GM12878 (cell line): ENCODE measurements around the gene USP17L18. TPM values are rescaled to one million over a fixed set of nuclear protein-coding genes. Genes with fewer than 3 reads are reported as not detected.
"Not testable (repeated sequence)": the region's sequence is repeated elsewhere in the genome, so short reads cannot be mapped to it uniquely, and the experiment has no call there.

Experiments used
- ATAC-seq: fragments of 200-7000 bp; cut with Tn5 transposase; 3 replicates; pipeline ENCODE4 v1.9.1; 2020; ENCODE audit warnings: mild to moderate bottlenecking, moderate library complexity
- BruUV-seq: library from RNA; stranded (reverse); fragments of 400-500 nt; replicated peaks from 2 replicates; lab custom pipeline; 2021; lab: Mats Ljungman, UMichigan
- CTCF ChIA-PET: fragments of 300-600 bp; sonication (Branson Sonifier 250); formaldehyde crosslinking; extraction: SDS; loops from one replicate; lab custom pipeline; 2021; ENCODE audit warnings: inconsistent platforms; lab: Yijun Ruan, JAX
- POLR2A ChIA-PET: fragments of 350-600 bp; formaldehyde crosslinking; extraction: SDS; loops from one replicate; lab custom pipeline; 2021; ENCODE audit warnings: inconsistent platforms; lab: Charles Lee
- RAD21 ChIA-PET: fragments of 300-600 bp; sonication (Branson Sonifier 250); formaldehyde crosslinking; loops from one replicate; lab custom pipeline; 2023; ENCODE audit warnings: antibody characterized with exemption; ENCODE audit not compliant: unreplicated experiment; lab: Charles Lee
- SMC1A ChIA-PET: fragments of 300-600 bp; sonication (Branson Sonifier 250); formaldehyde crosslinking; loops from one replicate; lab custom pipeline; 2023; ENCODE audit not compliant: unreplicated experiment, uncharacterized antibody; lab: Charles Lee
- DNase-seq: peaks from one replicate; pipeline ENCODE4 v3.0.0-alpha.2; 2011; ENCODE audit warnings: low read depth, low spot score
- FAIRE-seq: peaks from 3 replicates; lab custom pipeline; 2011; peaks lifted over from hg19 to GRCh38; lab: Jason Lieb, UNC
- H2AFZ ChIP-seq: 2 replicates; pipeline ENCODE4 v1.6.0; 2011; ENCODE audit warnings: low read depth, low read length, control low read depth; ENCODE audit not compliant: control insufficient read depth
- H3K27ac ChIP-seq: 2 replicates; pipeline ENCODE4 v1.5.1; 2011; ENCODE audit warnings: control low read depth; ENCODE audit not compliant: control insufficient read depth, insufficient read depth
- H3K27me3 ChIP-seq, 2 experiments: replicated peaks in 1 of 2; 2 replicates each; pipeline versions ENCODE4 v1.6.0 to v1.6.1; 2011; ENCODE audit warnings: low read length in 1 of 2; ENCODE audit not compliant: control insufficient read depth in 2 of 2, insufficient read depth in 2 of 2
- H3K36me3 ChIP-seq, 2 experiments: 2 replicates each; pipeline ENCODE4 v1.5.1; 2011; ENCODE audit warnings: low read length in 1 of 2; ENCODE audit not compliant: control insufficient read depth in 2 of 2, insufficient read depth in 2 of 2
- H3K4me1 ChIP-seq: 2 replicates; pipeline ENCODE4 v1.6.1; 2011; ENCODE audit warnings: mild to moderate bottlenecking, low read length, moderate library complexity, mixed read lengths; ENCODE audit not compliant: control insufficient read depth, insufficient read depth
- H3K4me2 ChIP-seq: 2 replicates; pipeline ENCODE4 v1.6.0; 2011; ENCODE audit warnings: control low read depth; ENCODE audit not compliant: control insufficient read depth, insufficient read depth
- H3K4me3 ChIP-seq: fragments of 200-600 bp; sonication (generic); 2 replicates; pipeline ENCODE4 v1.5.1; 2016
- H3K79me2 ChIP-seq: 2 replicates; pipeline ENCODE4 v1.6.0; 2011; ENCODE audit warnings: low read length; ENCODE audit not compliant: control insufficient read depth, insufficient read depth
- H3K9ac ChIP-seq: 2 replicates; pipeline ENCODE4 v1.8.0; 2011; ENCODE audit warnings: low read length, control low read depth, mixed read lengths; ENCODE audit not compliant: control insufficient read depth, insufficient read depth
- H3K9me3 ChIP-seq: replicated peaks from 3 replicates; pipeline ENCODE4 v1.5.1; 2011; ENCODE audit warnings: mild to moderate bottlenecking, low read length; ENCODE audit not compliant: control insufficient read depth, insufficient read depth
- H4K20me1 ChIP-seq: 2 replicates; pipeline ENCODE4 v1.6.0; 2011; ENCODE audit not compliant: control insufficient read depth, insufficient read depth
- WGBS: methylation state at CpG from one replicate; pipeline ENCODE4 v1.1.6; 2016; ENCODE audit warnings: low lambda C conversion rate; ENCODE audit not compliant: insufficient replicate concordance, insufficient coverage; ENCODE audit errors: missing lambda C conversion rate; 5-methylcytosine and 5-hydroxymethylcytosine counted together
- in situ Hi-C: fragments of 300-500 bp; cut with MboI; formaldehyde crosslinking; loops from 9 replicates; pipeline ENCODE4 v1.14.3; 2018; ENCODE audit warnings: mixed read lengths
- intact Hi-C: fragments of 100-400 bp; cut with micrococcal nuclease; formaldehyde crosslinking; loops from one replicate; pipeline ENCODE4 v1.14.2; 2022; ENCODE audit not compliant: unreplicated experiment
- polyA plus RNA-seq, 11 experiments: library from polyadenylated mRNA; depleted of rRNA in 4 of 11; unstranded in 6 of 11; stranded (reverse) in 5 of 11; fragments of >200 nt; fragmentation: Nextera tagmentation in 4 of 11; fragmentation: Illumina TruSeq in 1 of 11; extraction: Ambion mirVana in 4 of 11; extraction: Trizol in 1 of 11; gene quantifications; 1 replicate in 1 of 11; 2 replicates in 10 of 11; pipeline versions ENCODE4 v1.2.1 to v1.2.3, GENCODE V29; 2011 to 2016; ENCODE audit warnings: inconsistent platforms in 2 of 11, missing spikeins in 2 of 11, low read depth in 1 of 11
- total RNA-seq, 4 experiments: library from RNA; depleted of rRNA in 3 of 4; stranded (reverse); fragments of >200 nt in 3 of 4; fragmentation: Illumina TruSeq in 1 of 4; extraction: Trizol in 1 of 4; gene quantifications; 2 replicates each; pipeline versions ENCODE4 v1.2.1 to v1.2.3, GENCODE V29; 2013 to 2021

Gene USP17L18
- total and polyA plus RNA-seq, 10 of the 15 experiments (the other 5 are each of a cell fraction or from before 2014, with no cell fraction given): not detected

- H2AFZ ChIP-seq, H3K79me2 ChIP-seq, H3K36me3 ChIP-seq, H3K9me3 ChIP-seq, H3K4me2 ChIP-seq, intact Hi-C loops, POLR2A ChIA-PET, BruUV-seq, H3K9ac ChIP-seq, RAD21 ChIA-PET, H3K27ac ChIP-seq, ATAC-seq, FAIRE-seq, SMC1A ChIA-PET, H3K4me1 ChIP-seq, DNase-seq, in situ Hi-C loops, H3K4me3 ChIP-seq, H4K20me1 ChIP-seq, H3K27me3 ChIP-seq, CTCF ChIA-PET: not testable (repeated sequence)
- no CpG with 5 or more reads among the region's 15 CpGs for WGBS
Observed at GRCh38 chr4:9257824-9258223, 9.4 kb downstream of the USP17L18 start, which contains the start of gene USP17L20. Gene USP17L20 (plus strand): TSS chr4:9258124. CDS start chr4:9258124, 0 bp downstream.

DNA sequence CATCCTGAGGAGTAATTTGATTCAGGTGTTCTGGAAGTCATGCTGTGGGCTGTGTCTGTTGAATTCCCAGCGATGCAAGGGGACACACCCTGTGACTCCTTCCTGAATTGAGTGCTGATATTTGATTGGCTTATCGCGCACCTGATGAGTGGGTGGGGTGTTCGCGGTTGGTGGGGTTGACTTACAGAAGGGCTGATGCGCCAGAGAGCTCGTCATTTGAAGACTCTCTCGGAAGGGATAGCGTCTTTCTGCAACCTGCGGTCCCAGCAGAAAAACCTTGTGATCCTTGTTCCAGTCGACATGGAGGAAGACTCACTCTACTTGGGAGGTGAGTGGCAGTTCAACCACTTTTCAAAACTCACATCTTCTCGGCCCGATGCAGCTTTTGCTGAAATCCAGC, 14.1 kb downstream of the USP17L18 start, which contains the start of gene USP17L21:
Gene USP17L21, plus strand, starts transcription at position 301 of the 400 bp plus-strand sequence. Its CDS starts 0 bp downstream, at position 301.
- H3K4me1 ChIP-seq, ATAC-seq, RAD21 ChIA-PET, H4K20me1 ChIP-seq, FAIRE-seq, intact Hi-C loops, H2AFZ ChIP-seq, H3K4me3 ChIP-seq, BruUV-seq, H3K79me2 ChIP-seq, H3K9ac ChIP-seq, H3K27me3 ChIP-seq, DNase-seq, H3K36me3 ChIP-seq, SMC1A ChIA-PET, H3K4me2 ChIP-seq, CTCF ChIA-PET, H3K27ac ChIP-seq, H3K9me3 ChIP-seq, in situ Hi-C loops, POLR2A ChIA-PET: not testable (repeated sequence)
- WGBS: no CpG with 5 or more reads among the region's 13 CpGs

- H2AFZ ChIP-seq, intact Hi-C loops, H3K27me3 ChIP-seq, ATAC-seq, POLR2A ChIA-PET, H3K79me2 ChIP-seq, H4K20me1 ChIP-seq, in situ Hi-C loops, H3K27ac ChIP-seq, H3K36me3 ChIP-seq, H3K4me3 ChIP-seq, H3K9me3 ChIP-seq, H3K4me2 ChIP-seq, BruUV-seq, H3K4me1 ChIP-seq, DNase-seq, CTCF ChIA-PET, H3K9ac ChIP-seq, RAD21 ChIA-PET, SMC1A ChIA-PET, FAIRE-seq: not testable (repeated sequence)
- WGBS: no CpG with 5 or more reads among the region's 15 CpGs
Observed at GRCh38 chr4:9267319-9267718, 18.9 kb downstream of the USP17L18 start, which contains the start of gene USP17L22. Gene USP17L22 (plus strand): TSS chr4:9267619. CDS start chr4:9267619, 0 bp downstream.

GRCh38 chr4:9271719-9272118, 23.3 kb downstream of the USP17L18 start:
- H3K27ac ChIP-seq, POLR2A ChIA-PET, intact Hi-C loops, H3K27me3 ChIP-seq, H4K20me1 ChIP-seq, H3K9ac ChIP-seq, H3K4me2 ChIP-seq, H3K4me3 ChIP-seq, FAIRE-seq, H3K4me1 ChIP-seq, H3K79me2 ChIP-seq, RAD21 ChIA-PET, in situ Hi-C loops, CTCF ChIA-PET, SMC1A ChIA-PET, H3K36me3 ChIP-seq, H3K9me3 ChIP-seq, BruUV-seq, H2AFZ ChIP-seq, ATAC-seq, DNase-seq: not testable (repeated sequence)
- WGBS: 50% methylated on average over 7 of the region's 10 CpGs
